Measurements from ENCODE around the gene PLEKHH2. TPM values are rescaled to one million over a fixed set of nuclear protein-coding genes. Genes with fewer than 3 reads are reported as not detected.

PLEKHH2 gene
- total RNA-seq: 7.6 TPM

GRCh38 chr2:43637030-43637803 is at the start of gene PLEKHH2:
Gene PLEKHH2 (plus strand): TSS chr2:43637260. CDS start chr2:43644674, 7,414 bp downstream.

GRCh38 chr2:43595603-43596412 is 41.3 kb upstream of the PLEKHH2 start, which contains the start of gene THADA:
Gene THADA (minus strand): TSS chr2:43596038. CDS start chr2:43592392, 3,646 bp downstream.

GRCh38 chr2:43676322-43677050 is 39.4 kb downstream of the PLEKHH2 start, which contains the start of gene C1GALT1C1L:
Gene C1GALT1C1L (minus strand): TSS chr2:43676429. CDS start chr2:43676322, 107 bp downstream.

GRCh38 chr2:43773876-43774613 is 137.0 kb downstream of the PLEKHH2 start, which contains the start of gene DYNC2LI1:
Gene DYNC2LI1 (plus strand): TSS chr2:43774039. CDS start chr2:43774139, 100 bp downstream.

Small RNA genes within 50 kb of the gene (small RNA-seq; reads per million reads assigned to genes)
- gene RF00019 (not detected), gene RN7SKP66 (not detected)

Other genes with a start within 250 kb of the PLEKHH2 start
- gene THADA, start 41.2 kb upstream of the PLEKHH2 start, total RNA-seq: 36.2 TPM
- 0.92 TPM for gene C1GALT1C1L, start 39.2 kb downstream of the PLEKHH2 start, total RNA-seq
- gene DYNC2LI1, start 136.8 kb downstream of the PLEKHH2 start, total RNA-seq: 48.0 TPM
- 0.23 TPM for gene ABCG5, start 201.6 kb downstream of the PLEKHH2 start, total RNA-seq
- gene ABCG8, start 201.7 kb downstream of the PLEKHH2 start, total RNA-seq: 1.2 TPM